GM12872 (cell line): ENCODE results near the gene PRPF40A.

Source experiments
- CTCF ChIP-seq: IDR thresholded peaks from 3 replicates; pipeline ENCODE4 v1.5.1; 2011; ENCODE audit warnings: low read depth, mild to moderate bottlenecking, low read length, moderate library complexity; ENCODE audit not compliant: insufficient read depth

The PRPF40A gene

GRCh38 chr2:152646775-152647174 lies 70.5 kb downstream of the PRPF40A start:
- no peak for TF ChIP-seq CTCF

GRCh38 chr2:152646264-152646663 lies 71.0 kb downstream of the PRPF40A start:
- TF ChIP-seq CTCF: no peak

- no peak for TF ChIP-seq CTCF
Observed at GRCh38 chr2:152644189-152644873, 72.9 kb downstream of the PRPF40A start.

- TF ChIP-seq CTCF: no peak
Observed at GRCh38 chr2:152638590-152638989, 78.7 kb downstream of the PRPF40A start.

GRCh38 chr2:152638056-152638455 lies 79.2 kb downstream of the PRPF40A start:
- TF ChIP-seq CTCF: no peak

- no peak for TF ChIP-seq CTCF
Observed at GRCh38 chr2:152637251-152637650, 80.0 kb downstream of the PRPF40A start.

- peak; percentile 84 for TF ChIP-seq CTCF
Observed at GRCh38 chr2:152635635-152636298, 81.5 kb downstream of the PRPF40A start.
